Measurements from ENCODE around the gene KBTBD13. TPM values are rescaled to one million over a fixed set of nuclear protein-coding genes. Genes with fewer than 3 reads are reported as not detected.
A peak's percentile ranks its signal among the peaks of the same experiment; 100 is the strongest.
"Not testable (repeated sequence)": the region's sequence is repeated elsewhere in the genome, so short reads cannot be mapped to it uniquely, and the experiment has no call there.

Gene KBTBD13
- total RNA-seq, 2 donors from 2014 or later: not detected

DNA sequence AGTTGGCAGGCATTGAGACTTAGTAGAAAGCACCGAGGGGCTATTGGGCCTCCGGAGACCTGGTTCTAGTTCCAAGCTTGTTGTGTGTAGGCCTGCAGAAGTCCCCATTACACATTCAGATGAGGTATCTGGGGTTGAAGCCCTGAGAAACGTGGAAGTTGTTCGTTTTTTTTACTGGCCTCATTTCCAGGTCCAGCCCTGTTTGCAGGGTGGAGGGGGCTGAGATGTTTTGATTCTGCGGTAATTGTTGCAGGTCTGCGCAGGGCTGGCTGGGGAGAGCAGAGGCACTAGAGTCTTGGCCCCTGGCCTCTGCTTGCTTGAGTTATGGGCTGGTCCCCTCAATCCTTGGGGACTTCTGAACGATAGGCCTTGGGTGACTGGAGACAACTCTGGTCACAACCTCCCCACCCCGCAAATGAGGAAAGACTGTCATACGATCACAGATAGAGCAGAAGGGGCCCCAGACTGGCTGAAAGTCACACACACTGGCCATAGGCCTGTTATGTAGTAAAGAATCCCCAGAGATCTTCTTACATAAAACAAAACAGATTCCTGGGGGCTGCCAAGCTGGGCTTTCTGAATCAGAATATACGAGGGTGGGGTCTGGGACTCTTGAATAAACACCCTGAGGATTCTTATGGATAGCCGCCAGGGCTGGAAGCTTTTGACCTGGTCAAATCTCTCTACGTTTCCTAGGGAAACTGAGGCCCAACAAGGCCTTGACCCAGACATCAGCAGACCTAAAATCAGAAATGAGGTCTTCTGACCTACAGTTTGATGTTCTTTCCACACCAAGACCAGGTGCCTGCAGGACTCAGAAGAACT lies 15.6 kb downstream of the KBTBD13 start:
- Mint-ChIP-seq H3K27ac (no peak overlapping the region), H3K9me3 (no peaks in the 10 kb centered on the region), H3K36me3 (no peaks in the 10 kb centered on the region)
- ATAC-seq (no peak), DNase-seq (ENCODE audit: low spot score in 2 of 2) (no peak)

DNA sequence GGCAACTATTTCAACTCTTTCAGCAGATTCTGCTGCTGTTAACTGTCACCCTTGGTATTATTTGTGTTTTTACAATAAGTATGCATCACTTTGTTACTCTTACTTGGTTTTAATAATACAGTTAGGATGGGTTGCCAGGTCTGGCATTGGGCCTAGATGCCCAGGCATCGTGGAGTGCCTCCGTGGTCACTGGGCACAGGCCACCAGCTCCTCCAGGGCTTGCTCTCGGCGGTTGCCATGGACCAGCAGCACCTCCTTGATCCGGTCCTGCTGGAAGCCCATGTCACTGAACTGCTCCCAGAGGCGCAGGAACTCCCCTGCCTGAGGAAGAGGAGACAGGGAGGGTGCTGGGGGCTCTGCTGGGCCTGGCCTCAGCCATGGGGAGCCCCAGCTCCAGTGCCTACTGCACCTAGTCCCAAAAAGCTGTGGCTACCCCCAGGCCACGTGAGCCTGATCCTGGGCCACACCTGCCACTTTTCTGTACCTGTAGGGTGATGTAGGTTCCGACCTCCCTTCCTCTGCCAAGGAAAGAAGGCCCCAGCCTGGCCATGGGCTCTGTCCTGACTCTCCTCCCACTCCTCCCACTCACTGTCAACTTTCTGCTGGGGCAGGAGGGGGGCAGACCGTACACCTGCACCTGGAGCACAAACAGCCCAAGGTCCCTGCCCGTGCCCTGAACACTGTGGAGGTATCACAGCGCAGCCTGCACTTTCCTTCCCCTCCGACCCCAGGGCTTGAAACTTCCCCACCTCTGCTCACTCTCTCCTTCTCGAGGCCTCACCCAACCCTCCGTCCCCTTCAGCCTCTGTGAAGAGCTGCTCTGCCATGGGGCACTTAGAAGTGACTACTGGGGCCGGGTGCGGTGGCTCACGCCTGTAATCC lies 16.6 kb downstream of the KBTBD13 start:
- Mint-ChIP-seq H3K36me3 (no peaks in the 10 kb centered on the region), H3K9me3 (no peaks in the 10 kb centered on the region), H3K27ac (peak overlapping the region; percentile 18 to 81)
- ATAC-seq (no peak), DNase-seq (ENCODE audit: low spot score in 2 of 2) (no peak)

DNA sequence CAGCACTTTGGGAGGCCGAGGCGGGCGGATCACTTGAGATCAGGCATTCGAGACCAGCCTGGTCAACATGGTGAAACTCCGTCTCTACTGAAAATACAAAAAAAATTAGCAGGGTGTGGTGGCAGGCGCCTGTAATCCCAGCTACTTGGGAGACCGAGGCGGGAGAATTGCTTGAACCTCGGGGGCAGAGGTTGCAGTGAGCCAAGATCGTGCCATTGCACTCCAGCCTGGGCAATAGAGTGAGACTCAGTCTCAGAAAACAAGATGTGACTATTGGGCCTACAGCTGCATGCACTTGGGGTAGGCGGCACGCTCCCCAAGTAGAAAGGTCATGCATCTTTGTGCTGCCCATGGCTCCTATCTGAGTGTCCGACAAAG lies 17.2 kb downstream of the KBTBD13 start:
- H3K27ac Mint-ChIP-seq: peak overlapping the region; percentile 18 to 81
- DNase-seq (ENCODE audit: low spot score in 2 of 2); H3K36me3 Mint-ChIP-seq; ATAC-seq; H3K9me3 Mint-ChIP-seq: not testable (repeated sequence)

DNA sequence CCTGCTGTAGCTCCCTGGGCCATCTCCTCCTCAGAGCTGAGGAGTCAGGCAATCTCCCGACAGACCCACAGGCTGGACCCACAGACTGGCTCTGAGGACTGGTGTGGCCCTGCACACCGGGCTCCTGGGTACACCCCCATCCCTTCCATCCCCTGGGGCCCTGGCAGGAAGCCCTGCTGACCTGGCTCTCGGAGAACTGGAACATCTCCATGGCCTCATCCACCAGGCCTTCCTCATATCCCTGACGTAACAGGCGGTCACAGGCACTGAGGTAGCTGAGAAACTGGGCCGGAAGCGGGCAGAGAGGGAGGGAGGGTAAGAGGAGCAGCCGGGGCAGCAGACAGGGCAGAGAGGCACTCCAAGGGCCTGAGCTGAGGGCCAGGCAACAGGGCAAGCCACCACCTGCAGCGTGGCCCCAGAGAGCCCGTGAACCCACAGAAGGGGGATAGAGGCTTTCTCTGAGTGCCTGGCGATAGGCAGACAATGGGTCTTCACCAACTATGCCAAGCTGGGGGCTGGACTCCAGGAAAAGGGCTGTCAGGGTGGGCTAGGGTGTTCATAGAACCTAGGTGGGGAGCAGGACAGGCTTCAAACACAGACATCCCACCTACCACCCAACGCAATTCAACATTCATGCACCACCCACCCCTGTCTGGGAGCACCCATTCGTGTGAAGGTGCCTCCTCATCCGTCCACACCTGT lies 17.9 kb downstream of the KBTBD13 start:
- Mint-ChIP-seq H3K36me3 (no peaks in the 10 kb centered on the region), H3K9me3 (no peaks in the 10 kb centered on the region), H3K27ac (peak overlapping the region in 1 of 2 donors; percentile 60)
- no peak for ATAC-seq
- DNase-seq (ENCODE audit: low spot score in 2 of 2): no peak

DNA sequence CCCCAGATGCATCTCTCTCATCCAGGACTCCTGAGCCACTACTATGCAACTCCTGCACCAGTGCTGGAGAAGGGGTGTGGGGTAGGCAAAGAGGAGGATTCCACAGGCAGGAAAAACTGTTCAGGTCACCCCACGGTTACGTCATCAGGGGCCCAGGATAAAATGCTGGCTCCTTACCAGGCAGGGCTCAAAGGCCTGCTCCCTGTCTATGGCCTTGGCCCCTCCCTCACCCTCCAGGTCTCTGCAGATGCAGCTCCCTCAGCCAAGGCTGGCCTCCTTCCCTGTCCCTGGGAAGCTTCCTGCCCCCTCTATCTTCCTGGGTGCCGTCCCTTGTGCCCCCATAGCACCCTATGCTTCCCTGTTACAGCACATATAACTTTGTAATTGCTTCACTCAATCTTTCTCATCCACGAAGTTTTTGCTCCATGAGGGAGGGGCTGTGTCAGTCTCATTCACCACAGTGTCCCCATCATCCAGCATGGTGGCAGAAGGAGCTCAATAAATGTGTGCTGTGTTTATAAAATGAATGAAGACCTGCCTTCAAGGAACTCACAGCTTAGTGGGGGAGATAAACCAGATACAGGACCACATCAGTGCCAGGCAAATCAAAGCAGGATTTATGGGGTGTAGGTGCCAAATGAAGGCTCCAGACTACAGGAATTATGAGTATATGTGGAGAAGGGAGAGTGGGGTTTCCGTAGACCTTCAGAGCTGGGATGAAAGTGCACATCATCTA lies 18.6 kb downstream of the KBTBD13 start:
- ATAC-seq: no peak
- no peaks in the 10 kb centered on the region for H3K36me3 Mint-ChIP-seq
- H3K9me3 Mint-ChIP-seq: no peaks in the 10 kb centered on the region
- no peak for DNase-seq (ENCODE audit: low spot score in 2 of 2)
- peak overlapping the region in 1 of 2 donors; percentile 48 for H3K27ac Mint-ChIP-seq

DNA sequence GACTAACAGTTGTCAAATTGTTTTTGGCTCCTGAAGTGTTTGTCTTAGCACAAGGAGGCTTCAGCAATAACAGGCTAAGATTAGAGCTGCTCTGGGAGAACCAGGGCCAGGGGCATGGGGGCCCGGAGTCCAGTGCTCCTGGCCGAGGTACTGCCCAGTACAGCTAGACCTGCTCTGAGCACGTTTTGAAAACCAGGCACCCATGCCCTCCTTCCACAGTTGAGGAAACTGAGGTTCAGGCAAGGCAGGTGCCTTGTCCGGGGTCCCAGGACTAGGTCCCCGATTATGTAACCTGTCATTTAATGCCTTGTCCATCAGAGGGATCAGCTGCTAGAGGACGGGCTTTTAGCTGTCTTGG lies 19.2 kb downstream of the KBTBD13 start:
- no peaks in the 10 kb centered on the region for H3K36me3 Mint-ChIP-seq
- no peak for ATAC-seq
- DNase-seq (ENCODE audit: low spot score in 2 of 2): no peak

DNA sequence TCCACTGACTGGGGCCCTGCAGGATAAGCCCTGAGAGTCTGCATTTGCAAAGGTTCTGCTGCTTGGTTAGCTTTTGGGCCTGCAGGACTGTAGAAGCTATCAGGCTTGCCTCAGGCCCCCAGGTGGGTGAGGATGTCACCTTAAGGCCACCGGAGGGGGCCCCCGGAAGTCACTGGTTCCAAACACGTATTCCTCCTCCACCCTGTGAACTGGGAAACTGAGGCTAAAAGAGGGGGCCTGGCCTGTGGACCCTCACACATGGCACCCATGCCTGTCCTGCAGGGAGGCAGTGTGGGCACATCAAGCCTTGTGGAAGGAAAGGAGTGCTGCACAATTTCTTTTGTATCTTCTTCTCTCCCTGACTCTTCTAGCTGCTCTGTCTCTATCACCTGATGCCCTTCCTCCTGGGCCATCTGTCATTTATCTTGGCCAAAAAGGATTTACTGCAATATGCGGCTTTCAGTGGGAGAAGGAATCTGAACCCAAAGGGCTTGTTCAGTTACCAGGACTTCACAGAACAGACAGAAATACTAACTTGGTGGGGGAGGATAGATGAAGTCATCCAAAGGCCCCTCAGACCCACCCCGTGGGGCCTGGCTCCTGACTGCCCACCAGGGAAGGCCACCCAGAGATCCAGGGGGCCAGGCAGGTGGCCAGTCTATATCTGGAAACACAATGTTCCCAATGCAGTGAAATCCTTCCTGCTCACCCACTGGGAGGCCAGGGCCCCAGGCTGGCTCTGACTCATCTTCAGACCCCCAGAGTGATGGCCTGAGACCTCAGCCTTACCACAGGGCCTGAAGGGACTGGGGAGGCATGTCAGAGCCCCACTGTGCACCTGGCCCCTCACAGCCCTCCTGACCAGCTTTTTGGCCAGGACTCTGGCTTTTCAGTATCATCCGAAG lies 20.2 kb downstream of the KBTBD13 start:
- Mint-ChIP-seq H3K9me3 (no peaks in the 10 kb centered on the region), H3K36me3 (peaks cover 0 to 6% of the 10 kb centered on the region in 2 donors), H3K27ac (peak overlapping the region in 1 of 2 donors; percentile 67)
- ATAC-seq (no peak), DNase-seq (ENCODE audit: low spot score in 2 of 2) (no peak)

More for the DNA sequence above, 19.2 kb downstream of the KBTBD13 start:
- Mint-ChIP-seq H3K9me3 (no peaks in the 10 kb centered on the region), H3K27ac (no peak overlapping the region)

DNA sequence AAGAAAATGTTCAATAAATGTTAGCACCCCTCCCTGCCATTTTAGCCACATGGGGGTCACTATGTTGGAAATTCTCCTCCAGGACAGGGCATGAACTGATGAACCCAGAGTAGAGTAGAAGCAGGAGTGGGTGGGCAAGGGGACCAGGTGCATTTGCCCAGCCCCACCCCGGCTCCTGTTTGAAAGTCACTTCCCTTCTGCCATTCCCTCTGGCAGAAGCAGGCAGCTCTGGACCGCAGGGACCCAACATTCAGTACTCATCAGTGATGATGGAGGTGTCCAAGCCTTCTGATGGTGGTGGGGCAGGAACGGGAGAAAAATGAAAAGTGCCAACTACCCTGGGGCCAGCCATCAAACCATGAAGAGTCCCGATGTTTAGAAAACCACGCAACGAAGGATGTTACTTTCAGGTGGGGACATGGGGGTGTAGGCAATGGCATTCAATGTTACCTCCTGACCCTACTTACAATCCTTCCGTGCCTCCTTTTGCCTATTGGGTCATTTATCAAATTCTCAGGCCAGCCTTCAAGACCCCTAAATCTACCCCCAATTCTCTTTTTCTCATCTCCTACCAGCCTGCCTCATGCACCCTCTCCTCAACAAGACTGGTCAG lies 21.2 kb downstream of the KBTBD13 start:
- H3K27ac Mint-ChIP-seq: peak overlapping the region in 1 of 2 donors; percentile 3
- peaks cover 0 to 7% of the 10 kb centered on the region in 2 donors for H3K36me3 Mint-ChIP-seq
- H3K9me3 Mint-ChIP-seq: no peaks in the 10 kb centered on the region
- no peak for ATAC-seq
- peak in 1 of 2 donors; percentile 37 for DNase-seq (ENCODE audit: low spot score in 2 of 2)

DNA sequence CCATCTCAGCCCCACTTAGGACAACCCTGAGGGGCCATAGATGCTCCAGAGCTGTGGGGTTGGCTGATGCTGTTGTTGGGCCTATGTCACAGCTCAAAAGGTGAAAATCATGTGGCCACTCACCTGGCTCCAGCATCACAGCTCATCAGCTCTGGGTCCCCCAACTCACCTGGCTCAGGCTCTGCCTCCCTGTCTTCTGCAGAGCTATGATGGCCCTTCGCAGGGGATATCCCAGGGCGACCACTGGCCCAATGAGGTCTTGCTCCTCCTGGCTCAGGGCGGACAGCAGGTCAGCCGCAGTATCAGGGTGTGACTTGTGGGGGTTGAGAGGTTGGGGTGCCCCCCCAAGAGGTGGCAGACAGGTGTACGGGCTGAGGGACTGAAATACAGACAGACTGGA lies 22.8 kb downstream of the KBTBD13 start:
- no peak overlapping the region for H3K27ac Mint-ChIP-seq
- peaks cover 0 to 7% of the 10 kb centered on the region in 2 donors for H3K36me3 Mint-ChIP-seq
- ATAC-seq (no peak), DNase-seq (ENCODE audit: low spot score in 2 of 2) (peak in 1 of 2 donors; percentile 13)
- no peaks in the 10 kb centered on the region for H3K9me3 Mint-ChIP-seq

DNA sequence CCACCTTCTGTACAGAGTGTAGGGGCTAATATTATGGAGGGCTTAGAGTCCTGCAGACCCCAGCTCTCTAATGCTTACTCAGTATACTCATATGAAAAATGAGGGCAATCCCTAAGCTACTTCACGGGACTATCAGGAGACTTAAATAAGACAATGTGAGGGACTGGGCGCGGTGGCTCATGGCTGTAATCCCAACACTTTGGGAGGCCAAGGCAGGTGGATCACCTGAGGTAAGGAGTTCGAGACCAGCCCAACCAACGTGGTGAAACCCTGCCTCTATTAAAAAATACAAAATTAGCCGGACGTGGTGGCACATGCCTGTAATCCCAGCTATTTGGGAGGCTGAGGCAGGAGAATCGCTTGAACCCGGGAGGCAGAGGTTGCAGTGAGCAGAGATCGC lies 23.3 kb downstream of the KBTBD13 start:
- DNase-seq (ENCODE audit: low spot score in 2 of 2); H3K36me3 Mint-ChIP-seq; H3K9me3 Mint-ChIP-seq; ATAC-seq; H3K27ac Mint-ChIP-seq: not testable (repeated sequence)

DNA sequence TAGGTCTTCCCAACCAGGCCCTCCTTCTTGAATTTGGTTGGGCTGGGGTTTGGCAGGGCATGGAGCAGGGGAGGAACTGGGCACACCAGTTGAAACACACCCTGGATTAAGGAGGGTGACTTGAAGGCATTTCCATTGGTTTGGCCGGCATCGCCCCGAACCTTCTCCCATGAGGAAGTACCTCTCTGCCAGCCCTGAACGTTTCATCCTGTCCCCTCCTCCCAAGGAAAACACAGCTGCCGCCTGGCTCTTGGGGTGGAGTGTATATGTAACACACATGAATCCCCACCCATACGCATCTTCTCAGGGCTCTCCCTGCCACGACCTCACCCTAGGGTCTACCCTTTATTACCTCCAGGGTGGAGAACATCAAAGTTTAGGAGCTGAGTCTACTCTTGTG lies 23.9 kb downstream of the KBTBD13 start:
- no peak for ATAC-seq
- Mint-ChIP-seq H3K27ac (peak overlapping the region in 1 of 2 donors; percentile 82), H3K36me3 (peaks cover 0 to 7% of the 10 kb centered on the region in 2 donors), H3K9me3 (no peaks in the 10 kb centered on the region)
- DNase-seq (ENCODE audit: low spot score in 2 of 2): peak in 1 of 2 donors; percentile 28

DNA sequence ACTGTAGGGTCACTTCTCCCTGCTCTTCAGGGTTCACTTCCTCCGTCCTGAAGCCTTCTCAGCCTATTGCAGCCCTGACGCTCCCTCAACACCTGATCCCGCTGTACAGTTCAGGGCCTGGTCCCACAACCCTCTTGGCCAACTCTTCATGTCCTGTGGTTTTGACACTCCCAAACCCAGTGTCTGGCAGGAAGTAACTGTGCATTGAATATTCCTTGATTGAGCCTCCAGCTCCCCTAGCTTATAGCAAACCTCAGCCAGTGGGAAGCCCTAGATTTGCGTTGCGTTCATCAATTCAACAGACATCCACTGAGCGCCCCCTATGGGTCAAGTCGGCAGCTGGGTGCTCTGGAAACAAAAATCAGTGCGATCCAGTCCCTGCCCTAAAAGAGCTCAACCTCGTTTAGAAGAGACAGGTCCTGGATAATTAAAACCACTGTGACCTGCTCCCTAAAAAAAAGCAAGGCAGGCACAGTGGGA lies 24.9 kb downstream of the KBTBD13 start:
- ATAC-seq (peak in 1 of 2 donors; percentile 38), DNase-seq (ENCODE audit: low spot score in 2 of 2) (peak; percentile 40 to 75)
- Mint-ChIP-seq H3K27ac (peak overlapping the region in 1 of 2 donors; percentile 6), H3K9me3 (no peaks in the 10 kb centered on the region), H3K36me3 (peaks cover 0 to 7% of the 10 kb centered on the region in 2 donors)

DNA sequence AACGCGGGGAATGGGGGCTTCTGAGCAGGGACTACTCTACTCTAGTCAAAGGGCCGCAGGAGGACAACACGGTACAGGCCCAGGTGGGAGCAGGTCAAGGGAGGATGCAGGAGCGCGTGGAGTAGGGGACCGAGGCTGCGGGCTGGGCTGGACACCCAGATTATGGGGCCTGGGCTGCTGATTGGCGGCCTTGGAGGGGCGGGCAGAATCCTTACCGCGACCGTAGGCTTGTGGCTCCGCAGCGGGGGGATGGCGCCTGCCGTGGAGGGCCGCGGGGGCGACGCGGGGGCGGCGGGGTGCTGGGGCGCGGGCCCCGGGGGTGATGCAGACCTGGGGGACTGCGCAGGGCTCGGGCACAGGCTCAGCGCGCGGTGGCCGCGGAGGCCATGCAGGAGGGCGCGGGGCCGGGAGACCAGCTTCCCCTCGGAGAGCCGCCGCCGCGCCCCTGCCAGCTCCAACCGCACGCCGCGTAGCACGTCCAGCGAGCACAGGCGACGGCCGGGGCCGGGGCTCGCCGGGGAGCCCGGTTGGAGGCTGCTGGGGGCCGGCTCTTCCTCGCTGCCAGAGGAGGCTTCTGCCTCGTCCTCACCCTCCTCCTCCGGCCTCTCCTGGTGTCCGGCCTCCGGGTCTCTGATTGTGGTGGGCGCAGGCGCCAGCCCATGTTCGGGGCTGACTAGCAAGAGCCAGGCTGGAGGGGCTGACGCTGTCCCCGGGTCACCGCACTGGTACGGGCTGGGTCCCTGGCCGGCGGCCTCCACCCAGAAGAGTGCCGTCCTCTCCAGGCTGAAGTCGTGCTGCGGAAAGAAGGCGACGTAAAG lies 25.6 kb downstream of the KBTBD13 start:
- H3K9me3 Mint-ChIP-seq: no peaks in the 10 kb centered on the region
- H3K36me3 Mint-ChIP-seq: peaks cover 0 to 7% of the 10 kb centered on the region in 2 donors
- DNase-seq (ENCODE audit: low spot score in 2 of 2): peak in 1 of 2 donors; percentile 44
- no peak for ATAC-seq
- H3K27ac Mint-ChIP-seq: peak overlapping the region in 1 of 2 donors; percentile 6

DNA sequence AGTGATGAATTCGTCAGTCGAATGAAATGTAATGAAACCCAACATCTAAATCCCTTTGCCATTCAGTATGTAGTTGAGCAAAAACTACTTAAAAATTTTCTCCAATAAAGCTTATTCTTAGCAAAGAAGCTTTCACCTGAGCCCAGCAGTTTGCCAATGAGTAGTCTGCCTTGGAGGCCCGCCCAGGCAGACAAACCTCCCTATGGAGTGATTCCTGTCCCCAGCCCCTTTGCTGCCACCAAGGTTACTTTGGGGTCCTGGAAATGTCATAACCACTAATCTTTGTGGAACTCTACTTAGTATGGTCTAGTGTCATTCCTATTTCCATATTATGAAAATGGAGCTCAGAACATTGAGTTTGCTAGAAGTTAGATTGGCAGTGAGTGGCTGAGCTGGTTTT lies 26.4 kb downstream of the KBTBD13 start:
- H3K9me3 Mint-ChIP-seq: no peaks in the 10 kb centered on the region
- peak overlapping the region in 1 of 2 donors; percentile 4 for H3K27ac Mint-ChIP-seq
- no peak for DNase-seq (ENCODE audit: low spot score in 2 of 2)
- ATAC-seq: no peak
- peaks cover 0 to 7% of the 10 kb centered on the region in 2 donors for H3K36me3 Mint-ChIP-seq
